OCI-M2 (cell line): ENCODE measurements around the gene ZMIZ1.

Experiments used
- DNase-seq: peaks from one replicate; lab custom pipeline; 2025; ENCODE audit not compliant: unreplicated experiment; lab: John Stamatoyannopoulos, UW

ZMIZ1 gene

GRCh38 chr10:79149345-79149661 lies 80.5 kb downstream of the ZMIZ1 start:
- DNase-seq: no peak

GRCh38 chr10:79149662-79150443 lies 81.1 kb downstream of the ZMIZ1 start:
- DNase-seq: no peak

GRCh38 chr10:79150444-79150754 lies 81.6 kb downstream of the ZMIZ1 start:
- no peak for DNase-seq

GRCh38 chr10:79152423-79152817 lies 83.7 kb downstream of the ZMIZ1 start:
- no peak for DNase-seq

GRCh38 chr10:79153745-79154144 lies 85.0 kb downstream of the ZMIZ1 start:
- DNase-seq: no peak

- DNase-seq: no peak
Measured at GRCh38 chr10:79155301-79156081, 86.7 kb downstream of the ZMIZ1 start.

- DNase-seq: no peak
Measured at GRCh38 chr10:79156334-79157274, 87.8 kb downstream of the ZMIZ1 start.

GRCh38 chr10:79158004-79158340 lies 89.2 kb downstream of the ZMIZ1 start:
- no peak for DNase-seq

GRCh38 chr10:79158402-79159097 lies 89.8 kb downstream of the ZMIZ1 start:
- DNase-seq: no peak

GRCh38 chr10:79159141-79159651 lies 90.4 kb downstream of the ZMIZ1 start:
- no peak for DNase-seq

- no peak for DNase-seq
Measured at GRCh38 chr10:79159785-79160184, 91.0 kb downstream of the ZMIZ1 start.

GRCh38 chr10:79160191-79160590 lies 91.4 kb downstream of the ZMIZ1 start:
- no peak for DNase-seq

GRCh38 chr10:79161557-79161956 lies 92.8 kb downstream of the ZMIZ1 start:
- DNase-seq: no peak

- DNase-seq: no peak
Measured at GRCh38 chr10:79162022-79162421, 93.3 kb downstream of the ZMIZ1 start.

GRCh38 chr10:79162861-79163665 lies 94.3 kb downstream of the ZMIZ1 start:
- DNase-seq: no peak

GRCh38 chr10:79163666-79163975 lies 94.9 kb downstream of the ZMIZ1 start:
- no peak for DNase-seq

- no peak for DNase-seq
Measured at GRCh38 chr10:79164075-79164474, 95.3 kb downstream of the ZMIZ1 start.

GRCh38 chr10:79165070-79165778 lies 96.5 kb downstream of the ZMIZ1 start:
- DNase-seq: no peak

- DNase-seq: no peak
Measured at GRCh38 chr10:79166312-79166721, 97.6 kb downstream of the ZMIZ1 start.

- DNase-seq: no peak
Measured at GRCh38 chr10:79166741-79167140, 98.0 kb downstream of the ZMIZ1 start.
